IPS-15b (cell line): ENCODE data around the gene KDM3B.
"Not testable (repeated sequence)": the region's sequence is repeated elsewhere in the genome, so short reads cannot be mapped to it uniquely, and the experiment has no call there.

Source experiments
- H3K27me3 ChIP-seq: one replicate; pipeline ENCODE4 v1.6.1; 2013; ENCODE audit warnings: low read length; ENCODE audit not compliant: control insufficient read depth, insufficient read depth
- H3K36me3 ChIP-seq: one replicate; pipeline ENCODE4 v1.6.1; 2013; ENCODE audit warnings: low read length; ENCODE audit not compliant: control insufficient read depth, insufficient read depth
- H3K4me1 ChIP-seq: one replicate; pipeline ENCODE4 v1.6.1; 2013; ENCODE audit warnings: mild to moderate bottlenecking, low read length; ENCODE audit not compliant: control insufficient read depth, insufficient read depth
- H3K4me3 ChIP-seq: one replicate; pipeline ENCODE4 v1.5.1; 2013; ENCODE audit warnings: low read depth, low read length
- H3K9ac ChIP-seq: one replicate; pipeline ENCODE4 v1.6.1; 2013; ENCODE audit warnings: low read depth, mild to moderate bottlenecking, low read length
- H3K9me3 ChIP-seq: one replicate; pipeline ENCODE4 v1.6.1; 2013; ENCODE audit warnings: mild to moderate bottlenecking, low read length; ENCODE audit not compliant: control insufficient read depth, insufficient read depth

Gene KDM3B

DNA sequence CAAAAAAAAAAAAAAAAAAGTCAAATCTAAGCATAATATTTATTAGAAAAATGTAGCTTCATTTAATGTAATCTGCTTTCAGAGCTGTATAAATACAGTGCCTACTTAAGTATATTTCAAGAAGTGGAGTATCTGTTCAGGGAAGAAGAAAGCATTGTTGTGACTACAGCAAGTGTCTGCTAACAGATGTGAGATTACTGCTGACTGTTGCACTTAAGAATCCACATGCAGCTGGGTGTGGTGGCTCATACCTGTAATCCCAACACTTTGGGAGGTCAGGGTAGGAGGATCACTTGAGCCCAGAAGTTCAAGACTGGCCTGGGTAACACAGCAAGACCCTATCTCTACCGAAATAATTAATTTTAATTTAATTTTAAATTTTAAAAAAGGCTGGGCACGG lies 19.0 kb downstream of the KDM3B start:
- no peak overlapping the region for H3K4me3 ChIP-seq
- H3K9me3 ChIP-seq: no peaks in the 10 kb centered on the region
- H3K36me3 ChIP-seq: no peaks in the 10 kb centered on the region
- no peaks in the 10 kb centered on the region for H3K4me1 ChIP-seq
- H3K27me3 ChIP-seq: no peaks in the 10 kb centered on the region
- no peak overlapping the region for H3K9ac ChIP-seq

DNA sequence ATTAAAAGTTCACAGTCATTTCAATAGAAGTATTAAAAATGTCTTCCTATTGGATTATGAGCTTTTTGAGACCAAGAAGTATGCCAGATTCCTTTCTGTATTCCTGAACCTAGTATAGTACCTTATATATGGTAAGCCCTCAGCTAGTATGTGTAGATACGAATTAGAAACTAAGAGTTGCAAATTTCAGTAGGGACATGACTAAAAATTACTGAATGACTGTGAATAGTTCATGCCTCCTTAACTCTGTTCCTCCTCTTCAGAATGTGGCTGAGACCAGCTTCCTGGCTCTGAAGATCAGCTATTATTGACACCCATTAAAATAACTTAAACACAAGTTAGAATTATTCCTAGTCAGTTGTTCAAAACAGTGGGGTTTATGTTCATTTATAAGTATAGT lies 19.7 kb downstream of the KDM3B start:
- Histone ChIP-seq H3K9me3 (no peaks in the 10 kb centered on the region), H3K9ac (no peak overlapping the region), H3K27me3 (no peaks in the 10 kb centered on the region), H3K4me1 (no peaks in the 10 kb centered on the region), H3K36me3 (no peaks in the 10 kb centered on the region), H3K4me3 (no peak overlapping the region)

DNA sequence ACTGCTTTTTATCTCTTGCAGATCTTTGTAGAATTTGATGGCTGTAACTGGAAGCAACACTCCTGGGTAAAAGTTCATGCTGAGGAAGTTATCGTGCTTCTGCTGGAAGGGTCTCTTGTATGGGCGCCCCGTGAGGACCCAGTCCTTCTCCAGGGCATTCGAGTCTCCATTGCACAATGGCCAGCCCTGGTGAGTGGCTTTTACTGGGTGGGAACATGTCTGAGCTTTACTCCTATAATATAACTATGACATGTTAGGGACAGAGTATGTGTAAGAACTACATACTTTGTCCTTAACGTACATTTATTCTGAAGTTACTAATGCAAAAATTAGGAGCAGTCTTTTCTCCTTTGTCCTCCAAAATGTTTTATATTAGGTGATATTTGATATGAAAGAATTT lies 20.2 kb downstream of the KDM3B start:
- Histone ChIP-seq H3K9me3 (no peaks in the 10 kb centered on the region), H3K9ac (no peak overlapping the region), H3K27me3 (no peaks in the 10 kb centered on the region), H3K4me3 (no peak overlapping the region), H3K4me1 (no peaks in the 10 kb centered on the region), H3K36me3 (no peaks in the 10 kb centered on the region)

DNA sequence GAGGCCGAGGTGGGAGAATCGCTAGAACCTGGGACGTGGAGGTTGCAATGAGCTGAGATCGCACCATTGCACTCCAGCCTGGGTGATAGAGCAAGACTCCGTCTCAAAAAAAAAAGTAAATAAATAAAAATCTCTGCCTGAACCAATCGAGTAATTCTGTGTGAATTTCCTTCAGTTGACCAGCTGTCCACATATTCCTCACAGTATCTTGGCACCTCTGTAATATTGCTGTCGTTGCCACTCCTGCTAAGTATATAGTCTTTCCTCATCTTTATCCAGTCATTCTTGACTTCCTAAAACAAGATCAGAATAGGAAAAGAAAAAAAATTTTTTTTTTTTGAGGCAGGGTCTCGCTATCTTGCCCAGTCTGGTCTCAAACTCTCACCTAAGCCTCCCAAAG lies 29.9 kb downstream of the KDM3B start:
- Histone ChIP-seq H3K9ac (no peak overlapping the region), H3K4me3 (no peak overlapping the region), H3K9me3 (no peaks in the 10 kb centered on the region), H3K4me1 (no peaks in the 10 kb centered on the region), H3K36me3 (peaks cover 23% of the 10 kb centered on the region), H3K27me3 (no peaks in the 10 kb centered on the region)

DNA sequence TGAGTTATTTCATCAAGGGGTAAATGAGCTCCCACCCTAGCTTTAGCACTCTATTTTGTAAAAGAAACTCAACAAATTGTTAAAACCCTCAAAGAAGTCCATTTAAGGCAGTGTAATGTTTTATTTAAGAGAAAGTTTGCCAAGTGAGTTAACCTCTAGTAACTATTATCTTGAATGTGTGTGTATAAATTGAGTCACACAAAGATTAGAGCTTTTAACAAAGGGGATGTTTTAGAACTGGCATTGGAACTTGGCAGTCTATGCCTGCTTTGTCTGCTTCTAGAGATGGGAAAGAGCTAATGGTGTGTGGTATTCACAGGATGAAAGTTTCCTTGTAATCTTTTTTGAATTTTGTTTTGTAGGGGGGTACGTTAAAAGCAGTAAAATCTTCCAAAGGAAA lies 33.2 kb downstream of the KDM3B start:
- Histone ChIP-seq H3K36me3 (peaks cover 23% of the 10 kb centered on the region), H3K4me3 (no peak overlapping the region), H3K27me3 (no peaks in the 10 kb centered on the region)

DNA sequence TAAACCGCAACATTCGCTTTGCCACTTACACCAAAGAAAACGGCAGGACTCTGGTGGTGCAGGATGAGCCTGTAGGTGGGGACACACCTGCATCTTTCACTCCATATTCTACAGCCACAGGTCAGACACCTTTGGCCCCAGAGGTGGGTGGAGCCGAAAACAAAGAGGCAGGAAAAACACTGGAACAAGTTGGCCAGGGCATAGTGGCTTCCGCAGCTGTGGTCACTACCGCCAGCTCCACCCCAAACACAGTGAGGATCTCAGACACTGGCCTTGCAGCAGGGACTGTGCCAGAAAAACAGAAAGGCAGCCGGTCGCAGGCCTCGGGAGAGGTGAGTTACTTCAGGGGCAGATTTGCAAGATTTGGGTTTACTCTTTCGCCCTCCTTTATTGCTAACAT lies 33.8 kb downstream of the KDM3B start:
- Histone ChIP-seq H3K27me3 (no peaks in the 10 kb centered on the region), H3K4me3 (no peak overlapping the region), H3K9ac (no peak overlapping the region), H3K36me3 (peaks cover 18% of the 10 kb centered on the region), H3K9me3 (no peaks in the 10 kb centered on the region), H3K4me1 (no peaks in the 10 kb centered on the region)

More for the DNA sequence above, 33.2 kb downstream of the KDM3B start:
- no peaks in the 10 kb centered on the region for H3K4me1 ChIP-seq
- H3K9me3 ChIP-seq: no peaks in the 10 kb centered on the region
- no peak overlapping the region for H3K9ac ChIP-seq

DNA sequence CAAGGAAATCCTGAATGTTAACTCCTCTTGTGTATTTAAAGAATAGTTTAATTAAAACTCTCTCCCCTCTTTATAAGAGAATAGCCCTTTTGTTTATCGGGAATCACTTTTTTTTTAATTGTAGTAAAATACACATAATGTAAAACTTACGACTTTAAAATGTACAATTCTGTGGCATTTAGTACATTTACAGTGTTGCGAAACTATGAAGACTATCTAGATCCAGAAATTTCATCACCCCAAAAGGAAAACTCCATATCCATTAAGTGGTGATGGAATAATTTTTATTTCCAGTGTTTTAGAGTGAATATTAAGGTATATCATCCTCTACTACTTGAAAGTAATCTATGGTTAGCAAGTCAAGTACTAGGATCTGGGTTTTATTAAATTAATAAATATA lies 36.8 kb downstream of the KDM3B start:
- H3K4me3 ChIP-seq: no peak overlapping the region
- H3K27me3 ChIP-seq: no peaks in the 10 kb centered on the region
- H3K9me3 ChIP-seq: no peaks in the 10 kb centered on the region
- no peak overlapping the region for H3K9ac ChIP-seq
- no peaks in the 10 kb centered on the region for H3K4me1 ChIP-seq
- H3K36me3 ChIP-seq: peaks cover 20% of the 10 kb centered on the region

DNA sequence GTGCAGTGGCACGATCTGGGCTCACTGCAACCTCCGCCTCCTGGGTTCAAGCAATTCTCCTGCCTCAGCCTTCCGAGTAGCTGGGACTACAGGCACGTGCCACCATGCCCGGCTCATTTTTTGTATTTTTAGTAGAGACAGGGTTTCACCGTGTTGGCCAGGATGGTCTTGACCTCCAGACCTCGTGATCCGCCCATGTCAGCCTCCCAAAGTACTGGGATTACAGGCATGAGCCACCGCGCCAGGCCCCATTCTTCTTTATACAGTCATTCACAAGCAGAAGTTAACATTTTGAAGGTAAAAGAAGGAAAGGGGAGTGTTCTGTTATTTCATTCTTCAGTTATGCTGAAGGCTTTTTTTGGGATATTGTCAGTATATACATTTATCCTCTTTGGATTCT lies 37.4 kb downstream of the KDM3B start:
- not testable (repeated sequence) for H3K9me3 ChIP-seq, H3K27me3 ChIP-seq, H3K9ac ChIP-seq, H3K4me3 ChIP-seq, H3K4me1 ChIP-seq
- peaks cover 20% of the 10 kb centered on the region for H3K36me3 ChIP-seq

DNA sequence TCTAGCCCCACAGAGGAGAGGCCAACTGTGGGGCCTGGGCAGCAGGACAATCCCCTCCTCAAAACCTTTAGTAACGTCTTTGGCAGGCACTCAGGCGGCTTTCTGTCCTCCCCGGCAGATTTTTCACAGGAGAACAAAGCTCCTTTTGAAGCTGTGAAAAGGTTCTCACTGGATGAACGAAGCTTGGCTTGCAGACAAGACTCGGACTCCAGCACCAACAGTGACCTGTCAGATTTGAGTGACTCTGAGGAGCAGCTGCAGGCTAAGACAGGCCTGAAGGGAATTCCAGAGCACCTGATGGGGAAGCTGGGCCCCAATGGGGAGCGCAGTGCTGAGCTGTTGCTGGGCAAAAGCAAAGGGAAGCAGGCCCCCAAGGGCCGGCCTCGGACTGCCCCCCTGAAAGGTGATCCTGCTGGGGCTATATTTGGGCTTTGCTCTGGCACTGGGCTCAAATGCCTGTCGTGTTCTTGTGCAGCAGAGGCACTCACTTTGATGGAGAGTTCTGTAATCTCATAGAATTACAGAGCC lies 39.4 kb downstream of the KDM3B start:
- peaks cover 9% of the 10 kb centered on the region for H3K36me3 ChIP-seq
- no peak overlapping the region for H3K9ac ChIP-seq
- H3K27me3 ChIP-seq: no peaks in the 10 kb centered on the region
- no peak overlapping the region for H3K4me3 ChIP-seq
- H3K4me1 ChIP-seq: no peaks in the 10 kb centered on the region
- no peaks in the 10 kb centered on the region for H3K9me3 ChIP-seq

DNA sequence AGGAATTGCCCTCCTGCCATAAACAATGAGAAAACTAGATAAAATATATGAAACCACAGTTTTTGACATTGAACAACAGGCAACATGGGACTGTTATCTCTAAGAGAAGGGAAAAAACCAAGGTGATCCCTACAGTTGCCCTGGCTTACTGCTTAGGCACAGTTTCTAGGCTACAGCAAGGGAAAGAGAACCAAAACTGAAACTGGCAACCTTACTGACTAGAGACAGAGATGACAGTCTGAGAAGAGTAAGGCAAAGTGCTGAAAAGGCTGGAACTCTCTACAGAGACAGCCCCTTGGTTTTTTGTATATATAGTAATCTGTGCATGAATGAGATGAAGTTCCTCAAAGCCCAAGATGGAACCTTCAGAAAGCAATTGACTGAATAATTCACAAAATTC lies 50.2 kb downstream of the KDM3B start:
- H3K9ac ChIP-seq: no peak overlapping the region
- peaks cover 29% of the 10 kb centered on the region for H3K36me3 ChIP-seq

DNA sequence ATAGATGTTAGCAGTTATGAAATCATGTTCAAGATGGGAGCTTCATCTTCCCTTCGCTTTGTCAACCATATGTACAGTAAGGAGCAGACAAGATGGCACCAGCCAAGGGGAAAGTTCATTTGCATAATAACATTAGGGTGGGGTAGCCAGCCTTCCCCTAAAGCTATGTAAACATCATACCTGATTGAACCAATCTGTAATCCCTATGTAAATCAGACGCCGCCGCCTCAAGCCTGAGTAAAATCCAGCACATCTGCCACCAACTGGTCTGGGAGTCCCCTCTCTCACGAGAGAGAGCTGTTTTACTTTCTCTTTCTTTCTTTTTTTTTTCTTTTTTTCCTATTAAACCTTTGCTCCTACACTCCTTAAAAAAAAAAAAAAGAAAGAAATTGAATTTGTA lies 55.5 kb downstream of the KDM3B start:
- Histone ChIP-seq H3K27me3 (no peaks in the 10 kb centered on the region), H3K4me1 (no peaks in the 10 kb centered on the region), H3K4me3 (no peak overlapping the region), H3K9me3 (no peaks in the 10 kb centered on the region), H3K36me3 (peaks cover 2% of the 10 kb centered on the region), H3K9ac (no peak overlapping the region)

More for the DNA sequence above, 50.2 kb downstream of the KDM3B start:
- Histone ChIP-seq H3K4me1 (no peaks in the 10 kb centered on the region), H3K4me3 (no peak overlapping the region), H3K9me3 (no peaks in the 10 kb centered on the region), H3K27me3 (no peaks in the 10 kb centered on the region)

DNA sequence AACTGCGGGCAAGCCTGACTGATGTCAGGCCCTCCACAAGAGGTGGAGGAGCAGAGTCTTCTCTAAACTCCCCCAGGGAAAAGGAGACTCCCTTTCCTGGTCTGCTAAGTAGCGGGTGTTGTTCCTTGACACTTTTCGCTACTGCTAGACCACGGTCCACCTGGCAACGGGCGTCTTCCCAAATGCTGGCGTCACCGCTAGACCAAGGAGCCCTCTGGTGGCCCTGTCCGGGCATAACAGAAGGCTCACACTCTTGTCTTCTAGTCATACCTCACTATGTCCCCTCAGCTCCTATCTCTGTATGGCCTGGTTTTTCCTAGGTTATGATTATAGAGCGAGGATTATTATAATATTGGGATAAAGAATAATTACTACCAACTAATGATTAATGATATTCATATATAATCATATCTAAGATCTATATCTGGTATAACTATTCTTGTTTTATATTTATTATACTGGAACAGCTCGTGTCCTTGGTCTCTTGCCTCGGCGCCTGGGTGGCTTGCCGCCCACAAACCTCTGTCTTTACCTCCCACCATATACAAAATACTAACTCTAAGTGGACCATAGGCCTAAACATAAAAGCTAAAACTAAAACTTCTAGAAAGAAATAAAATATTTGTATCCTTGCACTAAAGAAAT lies 58.6 kb downstream of the KDM3B start:
- H3K4me1 ChIP-seq, H3K4me3 ChIP-seq, H3K9me3 ChIP-seq, H3K9ac ChIP-seq, H3K36me3 ChIP-seq, H3K27me3 ChIP-seq: not testable (repeated sequence)
